ENCODE measurements around the gene GRPEL2. TPM values are rescaled to one million over a fixed set of nuclear protein-coding genes. Genes with fewer than 3 reads are reported as not detected.

GRPEL2 gene
- total RNA-seq = 10 to 100 TPM in 2 of 4 donors, 1 to 10 TPM in 2; 6.6 to 12.4 (median 10.2) TPM

GRCh38 chr5:149345147-149345891 is at the start of gene GRPEL2:
Gene GRPEL2 (plus strand): TSS chr5:149345499. CDS start chr5:149345540, 41 bp downstream.
- DNase-seq (ENCODE audit: low spot score in 2 of 2) = peak; percentile 94 to 98
- peak within 1 kb of the TSS; percentile 78 for H3K4me3 ChIP-seq (ENCODE audit: low read depth, poor library complexity, severe bottlenecking)
- WGBS, 2 donors = 0 to 1% methylated on average over 47 to 50 of the region's 54 CpGs
- TF ChIP-seq POLR2A (IDR thresholded peaks at IDR 0.05) (no peak), CTCF (IDR thresholded peaks at IDR 0.05) (no peak)
- intact Hi-C loops (cut with DNase I; ENCODE audit: low total_unique reads) = no loop called here

- DNase-seq (ENCODE audit: low spot score in 2 of 2) = no peak
- TF ChIP-seq POLR2A (IDR thresholded peaks at IDR 0.05) = no peak
- TF ChIP-seq CTCF (IDR thresholded peaks at IDR 0.05) = no peak
- intact Hi-C loops (cut with DNase I; ENCODE audit: low total_unique reads) = no loop called here
- WGBS, 2 donors = 78 to 84% methylated on average over 5 of the region's 5 CpGs
- H3K4me3 ChIP-seq (ENCODE audit: low read depth, poor library complexity, severe bottlenecking) = no peak overlapping the region
These were observed 47.8 kb upstream of the GRPEL2 start for GRCh38 chr5:149297340-149298025.

GRCh38 chr5:149298163-149298562 is 47.1 kb upstream of the GRPEL2 start:
- no peak overlapping the region for H3K4me3 ChIP-seq (ENCODE audit: low read depth, poor library complexity, severe bottlenecking)
- WGBS, 2 donors = 68 to 78% methylated on average over 1 of the region's 1 CpG
- TF ChIP-seq POLR2A (IDR thresholded peaks at IDR 0.05) (no peak), CTCF (IDR thresholded peaks at IDR 0.05) (no peak)
- no peak for DNase-seq (ENCODE audit: low spot score in 2 of 2)
- intact Hi-C loops (cut with DNase I; ENCODE audit: low total_unique reads) = no loop called here

- DNase-seq (ENCODE audit: low spot score in 2 of 2) = no peak
- H3K4me3 ChIP-seq (ENCODE audit: low read depth, poor library complexity, severe bottlenecking) = no peak overlapping the region
- no peak for TF ChIP-seq POLR2A (IDR thresholded peaks at IDR 0.05)
- no peak for TF ChIP-seq CTCF (IDR thresholded peaks at IDR 0.05)
- WGBS, 2 donors = 63 to 74% methylated on average over 10 to 11 of the region's 11 CpGs
- intact Hi-C loops (cut with DNase I; ENCODE audit: low total_unique reads) = no loop called here
These were observed 46.4 kb upstream of the GRPEL2 start for GRCh38 chr5:149298842-149299404.

- no peak overlapping the region for H3K4me3 ChIP-seq (ENCODE audit: low read depth, poor library complexity, severe bottlenecking)
- intact Hi-C loops (cut with DNase I; ENCODE audit: low total_unique reads) = no loop called here
- no peak for TF ChIP-seq CTCF (IDR thresholded peaks at IDR 0.05)
- no peak for TF ChIP-seq POLR2A (IDR thresholded peaks at IDR 0.05)
- WGBS, 2 donors = 77 to 79% methylated on average over 14 of the region's 14 CpGs
- DNase-seq (ENCODE audit: low spot score in 2 of 2) = no peak
These were observed 45.7 kb upstream of the GRPEL2 start for GRCh38 chr5:149299451-149300054.
